HL-60 (cell line): ENCODE results near the gene ZNF561.

Experiments used
- GABPA ChIP-seq: IDR thresholded peaks from 2 replicates; pipeline ENCODE4 v1.6.1; 2012; ENCODE audit warnings: low read depth
- POLR2AphosphoS5 ChIP-seq: IDR thresholded peaks from 2 replicates; pipeline ENCODE4 v1.6.1; 2012; ENCODE audit warnings: low read depth
- TF ChIP-seq, protein P1 (sequence below): IDR thresholded peaks from one replicate; pipeline ENCODE4 v1.5.1; 2011; ENCODE audit warnings: low read length, control low read depth, inconsistent platforms; ENCODE audit not compliant: insufficient read depth
- TF ChIP-seq, protein P2 (sequence below): IDR thresholded peaks from 2 replicates; pipeline ENCODE4 v1.6.1; 2012; ENCODE audit warnings: low read depth; ENCODE audit not compliant: insufficient replicate concordance

DNA sequence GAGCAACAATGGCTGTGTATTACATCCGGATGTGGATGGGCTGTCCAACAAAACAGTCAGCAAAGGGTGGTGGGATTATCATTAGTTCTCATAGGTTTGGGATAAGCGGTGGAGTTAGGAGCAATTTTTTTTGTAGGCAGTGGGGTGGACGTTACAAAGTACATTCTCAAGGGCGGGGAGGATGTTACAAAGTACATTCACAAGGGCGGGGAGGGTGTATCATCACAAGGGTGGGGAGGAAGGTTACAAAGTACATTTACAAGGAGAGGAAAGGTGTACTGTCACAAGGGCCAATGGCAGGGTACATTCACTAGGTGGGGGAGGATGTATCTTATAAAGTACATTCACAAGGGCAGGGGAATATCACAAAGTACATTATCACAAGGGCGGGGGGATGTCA lies 20.8 kb upstream of the ZNF561 start:
- TF ChIP-seq, protein P1, sequence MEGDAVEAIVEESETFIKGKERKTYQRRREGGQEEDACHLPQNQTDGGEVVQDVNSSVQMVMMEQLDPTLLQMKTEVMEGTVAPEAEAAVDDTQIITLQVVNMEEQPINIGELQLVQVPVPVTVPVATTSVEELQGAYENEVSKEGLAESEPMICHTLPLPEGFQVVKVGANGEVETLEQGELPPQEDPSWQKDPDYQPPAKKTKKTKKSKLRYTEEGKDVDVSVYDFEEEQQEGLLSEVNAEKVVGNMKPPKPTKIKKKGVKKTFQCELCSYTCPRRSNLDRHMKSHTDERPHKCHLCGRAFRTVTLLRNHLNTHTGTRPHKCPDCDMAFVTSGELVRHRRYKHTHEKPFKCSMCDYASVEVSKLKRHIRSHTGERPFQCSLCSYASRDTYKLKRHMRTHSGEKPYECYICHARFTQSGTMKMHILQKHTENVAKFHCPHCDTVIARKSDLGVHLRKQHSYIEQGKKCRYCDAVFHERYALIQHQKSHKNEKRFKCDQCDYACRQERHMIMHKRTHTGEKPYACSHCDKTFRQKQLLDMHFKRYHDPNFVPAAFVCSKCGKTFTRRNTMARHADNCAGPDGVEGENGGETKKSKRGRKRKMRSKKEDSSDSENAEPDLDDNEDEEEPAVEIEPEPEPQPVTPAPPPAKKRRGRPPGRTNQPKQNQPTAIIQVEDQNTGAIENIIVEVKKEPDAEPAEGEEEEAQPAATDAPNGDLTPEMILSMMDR, result no peak
- TF ChIP-seq POLR2AphosphoS5 (no peak), GABPA (no peak)
- TF ChIP-seq, protein P2, sequence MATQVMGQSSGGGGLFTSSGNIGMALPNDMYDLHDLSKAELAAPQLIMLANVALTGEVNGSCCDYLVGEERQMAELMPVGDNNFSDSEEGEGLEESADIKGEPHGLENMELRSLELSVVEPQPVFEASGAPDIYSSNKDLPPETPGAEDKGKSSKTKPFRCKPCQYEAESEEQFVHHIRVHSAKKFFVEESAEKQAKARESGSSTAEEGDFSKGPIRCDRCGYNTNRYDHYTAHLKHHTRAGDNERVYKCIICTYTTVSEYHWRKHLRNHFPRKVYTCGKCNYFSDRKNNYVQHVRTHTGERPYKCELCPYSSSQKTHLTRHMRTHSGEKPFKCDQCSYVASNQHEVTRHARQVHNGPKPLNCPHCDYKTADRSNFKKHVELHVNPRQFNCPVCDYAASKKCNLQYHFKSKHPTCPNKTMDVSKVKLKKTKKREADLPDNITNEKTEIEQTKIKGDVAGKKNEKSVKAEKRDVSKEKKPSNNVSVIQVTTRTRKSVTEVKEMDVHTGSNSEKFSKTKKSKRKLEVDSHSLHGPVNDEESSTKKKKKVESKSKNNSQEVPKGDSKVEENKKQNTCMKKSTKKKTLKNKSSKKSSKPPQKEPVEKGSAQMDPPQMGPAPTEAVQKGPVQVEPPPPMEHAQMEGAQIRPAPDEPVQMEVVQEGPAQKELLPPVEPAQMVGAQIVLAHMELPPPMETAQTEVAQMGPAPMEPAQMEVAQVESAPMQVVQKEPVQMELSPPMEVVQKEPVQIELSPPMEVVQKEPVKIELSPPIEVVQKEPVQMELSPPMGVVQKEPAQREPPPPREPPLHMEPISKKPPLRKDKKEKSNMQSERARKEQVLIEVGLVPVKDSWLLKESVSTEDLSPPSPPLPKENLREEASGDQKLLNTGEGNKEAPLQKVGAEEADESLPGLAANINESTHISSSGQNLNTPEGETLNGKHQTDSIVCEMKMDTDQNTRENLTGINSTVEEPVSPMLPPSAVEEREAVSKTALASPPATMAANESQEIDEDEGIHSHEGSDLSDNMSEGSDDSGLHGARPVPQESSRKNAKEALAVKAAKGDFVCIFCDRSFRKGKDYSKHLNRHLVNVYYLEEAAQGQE, result no peak
